IMR-90 (cell line): Measurements from ENCODE around the gene NDUFV2. TPM values are rescaled to one million over a fixed set of nuclear protein-coding genes. Genes with fewer than 3 reads are reported as not detected.
A peak's percentile ranks its signal among the peaks of the same experiment; 100 is the strongest.

Experiments used
- ATAC-seq: fragments of 200-7000 bp; cut with Tn5 transposase; 2 replicates; pipeline ENCODE4 v1.9.1; 2020; ENCODE audit warnings: low read depth, mild to moderate bottlenecking, moderate library complexity
- BruUV-seq: library from RNA; stranded (reverse); fragments of 400-500 nt; replicated peaks from 2 replicates; lab custom pipeline; 2021; lab: Mats Ljungman, UMichigan
- CTCF ChIA-PET: fragments of 300-600 bp; formaldehyde crosslinking; extraction: SDS; loops from one replicate; lab custom pipeline; 2021; ENCODE audit warnings: antibody characterized with exemption; lab: Yijun Ruan, JAX
- POLR2A ChIA-PET: fragments of 300-600 bp; sonication (Branson Sonifier 250); formaldehyde crosslinking; loops from one replicate; lab custom pipeline; 2022; ENCODE audit warnings: antibody characterized with exemption; ENCODE audit not compliant: unreplicated experiment; lab: Charles Lee
- DNase-seq: peaks from one replicate; pipeline ENCODE4 v3.0.0; 2013
- H2AFZ ChIP-seq: replicated peaks from 2 replicates; pipeline ENCODE3; 2013; ENCODE audit warnings: low read length, mild to moderate bottlenecking; ENCODE audit not compliant: poor library complexity
- H2AK5ac ChIP-seq: 2 replicates; pipeline ENCODE4 v1.6.1; 2013; ENCODE audit warnings: low read depth, low read length, inconsistent platforms
- H2AK9ac ChIP-seq: replicated peaks from 2 replicates; pipeline ENCODE3; 2013; ENCODE audit warnings: mild to moderate bottlenecking, low read depth, low read length, moderate library complexity; ENCODE audit not compliant: poor library complexity
- H2BK120ac ChIP-seq: 2 replicates; pipeline ENCODE4 v1.6.1; 2013; ENCODE audit warnings: low read depth, low read length, inconsistent platforms
- H2BK15ac ChIP-seq: 3 replicates; pipeline ENCODE4 v1.6.1; 2013; ENCODE audit warnings: low read depth, low read length, inconsistent platforms
- H2BK20ac ChIP-seq: 2 replicates; pipeline ENCODE4 v1.6.1; 2013; ENCODE audit warnings: low read depth, mild to moderate bottlenecking, inconsistent platforms, low read length, moderate library complexity
- H2BK5ac ChIP-seq: 2 replicates; pipeline ENCODE4 v1.6.1; 2013; ENCODE audit warnings: mild to moderate bottlenecking, low read depth, low read length, inconsistent platforms; ENCODE audit not compliant: poor library complexity, severe bottlenecking
- H3K14ac ChIP-seq: replicated peaks from 2 replicates; pipeline ENCODE4 v1.6.1; 2013; ENCODE audit warnings: low read depth, low read length, inconsistent platforms
- H3K18ac ChIP-seq: 2 replicates; pipeline ENCODE4 v1.6.1; 2013; ENCODE audit warnings: low read depth, low read length, control low read depth
- H3K23ac ChIP-seq: 2 replicates; pipeline ENCODE4 v1.6.1; 2013; ENCODE audit warnings: low read depth, low read length, inconsistent platforms
- H3K27ac ChIP-seq: 2 replicates; pipeline ENCODE4 v1.5.1; 2013; ENCODE audit warnings: mild to moderate bottlenecking, control low read depth, low read length; ENCODE audit not compliant: insufficient read depth
- H3K27me3 ChIP-seq: 2 replicates; pipeline ENCODE4 v1.6.1; 2013; ENCODE audit warnings: low read length; ENCODE audit not compliant: control insufficient read depth, insufficient read depth
- H3K36me3 ChIP-seq: 2 replicates; pipeline ENCODE4 v1.6.1; 2013; ENCODE audit warnings: low read length, mixed read lengths; ENCODE audit not compliant: control insufficient read depth, insufficient read depth
- H3K4ac ChIP-seq: 2 replicates; pipeline ENCODE4 v1.6.1; 2013; ENCODE audit warnings: low read depth, low read length, inconsistent platforms
- H3K4me1 ChIP-seq: 2 replicates; pipeline ENCODE4 v1.6.1; 2013; ENCODE audit warnings: low read length, mixed read lengths; ENCODE audit not compliant: control insufficient read depth, insufficient read depth
- H3K4me2 ChIP-seq: 2 replicates; pipeline ENCODE4 v1.6.1; 2013; ENCODE audit warnings: low read depth, mild to moderate bottlenecking, control low read depth, low read length, moderate library complexity
- H3K4me3 ChIP-seq: 2 replicates; pipeline ENCODE4 v1.5.1; 2013; ENCODE audit warnings: low read depth, mild to moderate bottlenecking, control low read depth, low read length, moderate library complexity; ENCODE audit not compliant: insufficient read depth
- H3K56ac ChIP-seq: 2 replicates; pipeline ENCODE4 v1.6.1; 2013; ENCODE audit warnings: low read length, inconsistent platforms; ENCODE audit not compliant: insufficient read depth; ENCODE audit errors: extremely low read depth
- H3K79me1 ChIP-seq, 2 experiments: 2 replicates each; pipeline ENCODE4 v1.6.1; 2013; ENCODE audit warnings: low read length in 2 of 2, inconsistent platforms in 1 of 2, low read depth in 1 of 2
- H3K9ac ChIP-seq: 2 replicates; pipeline ENCODE4 v1.6.1; 2013; ENCODE audit warnings: low read depth, low read length, control low read depth
- H3K9me1 ChIP-seq: 2 replicates; pipeline ENCODE4 v1.6.1; 2013; ENCODE audit warnings: low read length, inconsistent platforms; ENCODE audit not compliant: insufficient read depth
- H3K9me3 ChIP-seq: 2 replicates; pipeline ENCODE4 v1.6.1; 2013; ENCODE audit warnings: low read length; ENCODE audit not compliant: control insufficient read depth, insufficient read depth
- H4K20me1 ChIP-seq: 2 replicates; pipeline ENCODE4 v1.6.1; 2013; ENCODE audit warnings: low read length, inconsistent platforms; ENCODE audit not compliant: insufficient read depth
- H4K5ac ChIP-seq: 2 replicates; pipeline ENCODE4 v1.6.1; 2013; ENCODE audit warnings: mild to moderate bottlenecking, low read depth, low read length, control low read depth
- H4K8ac ChIP-seq, 2 experiments: 2 replicates each; pipeline ENCODE4 v1.6.1; 2013; ENCODE audit warnings: low read depth in 2 of 2, low read length in 2 of 2, control low read depth in 1 of 2, inconsistent platforms in 1 of 2
- H4K91ac ChIP-seq: 2 replicates; pipeline ENCODE4 v1.6.1; 2013; ENCODE audit warnings: low read depth, low read length, inconsistent platforms; ENCODE audit not compliant: insufficient read depth
- BHLHE40 ChIP-seq: fragments of 150-350 bp; IDR thresholded peaks from 2 replicates; pipeline ENCODE4 v1.6.1; 2016; ENCODE audit warnings: mild to moderate bottlenecking, low read depth, low read length
- CEBPB ChIP-seq: IDR thresholded peaks from 2 replicates; pipeline ENCODE4 v1.6.1; 2012; ENCODE audit warnings: low read depth, low read length, improper control_type of control experiment
- CHD1 ChIP-seq: IDR thresholded peaks from 2 replicates; pipeline ENCODE4 v1.6.1; 2012; ENCODE audit warnings: low read depth, low read length, improper control_type of control experiment
- ELK1 ChIP-seq: fragments of 150-350 bp; IDR thresholded peaks from 2 replicates; pipeline ENCODE4 v1.6.1; 2016; ENCODE audit warnings: low read depth, mild to moderate bottlenecking, low read length, moderate library complexity, borderline replicate concordance
- FOS ChIP-seq: fragments of 150-350 bp; IDR thresholded peaks from 2 replicates; pipeline ENCODE4 v1.6.1; 2016; ENCODE audit warnings: low read depth, low read length
- MAFK ChIP-seq: IDR thresholded peaks from 2 replicates; pipeline ENCODE4 v1.6.1; 2012; ENCODE audit warnings: low read depth, low read length, improper control_type of control experiment
- MAZ ChIP-seq: IDR thresholded peaks from 2 replicates; pipeline ENCODE4 v1.6.1; 2012; ENCODE audit warnings: low read depth, mild to moderate bottlenecking, low read length, improper control_type of control experiment, moderate library complexity, borderline replicate concordance
- MXI1 ChIP-seq: IDR thresholded peaks from 2 replicates; pipeline ENCODE4 v1.6.1; 2012; ENCODE audit warnings: low read depth, mild to moderate bottlenecking, low read length, moderate library complexity, borderline replicate concordance
- NFE2L2 ChIP-seq: fragments of 150-350 bp; IDR thresholded peaks from 2 replicates; pipeline ENCODE4 v1.6.1; 2016; ENCODE audit warnings: low read depth, mild to moderate bottlenecking, low read length
- POLR2A ChIP-seq: IDR thresholded peaks from 2 replicates; pipeline ENCODE4 v1.6.1; 2012; ENCODE audit warnings: mild to moderate bottlenecking, low read depth, low read length
- RAD21 ChIP-seq: IDR thresholded peaks from 2 replicates; pipeline ENCODE4 v1.6.1; 2012; ENCODE audit warnings: low read length, improper control_type of control experiment
- RCOR1 ChIP-seq: IDR thresholded peaks from 2 replicates; pipeline ENCODE4 v1.6.1; 2012; ENCODE audit warnings: mild to moderate bottlenecking, low read length, improper control_type of control experiment; ENCODE audit not compliant: insufficient replicate concordance
- RFX5 ChIP-seq: IDR thresholded peaks from 2 replicates; pipeline ENCODE4 v1.8.0; 2012; ENCODE audit warnings: low read depth, mild to moderate bottlenecking, low read length, moderate library complexity
- SMC3 ChIP-seq: fragments of 150-350 bp; IDR thresholded peaks from 2 replicates; pipeline ENCODE4 v1.6.1; 2016; ENCODE audit warnings: low read depth, mild to moderate bottlenecking, antibody characterized with exemption, low read length, moderate library complexity
- USF2 ChIP-seq: fragments of 150-350 bp; IDR thresholded peaks from 2 replicates; pipeline ENCODE4 v1.6.1; 2017; ENCODE audit warnings: mild to moderate bottlenecking, antibody characterized with exemption, low read length, low read depth
- WGBS, 2 experiments: methylation state at CpG; one replicate each; pipeline versions ENCODE4 v1.1.5 to v1.1.7; 2013; ENCODE audit warnings: missing lambda C conversion rate in 2 of 2; ENCODE audit not compliant: insufficient read length in 1 of 2; ENCODE audit errors: extremely low coverage in 2 of 2; 5-methylcytosine and 5-hydroxymethylcytosine counted together
- dilution Hi-C: fragments of 300-500 bp; cut with HindIII; formaldehyde crosslinking; loops from one replicate; pipeline ENCODE4 v1.14.3; 2018; ENCODE audit warnings: low sequenced_read_pairs; ENCODE audit not compliant: unreplicated experiment
- in situ Hi-C: fragments of 300-500 bp; cut with MboI; formaldehyde crosslinking; loops from 3 replicates; pipeline ENCODE4 v1.14.3; 2019; ENCODE audit warnings: low sequenced_read_pairs, inconsistent platforms, mixed read lengths
- intact Hi-C: fragments of 100-400 bp; cut with micrococcal nuclease; formaldehyde crosslinking; loops from 2 replicates; pipeline ENCODE4 v1.10.0; 2022
- polyA plus RNA-seq, 3 experiments: library from polyadenylated mRNA; depleted of rRNA; stranded (reverse); fragments of >200 nt; gene quantifications; 2 replicates each; pipeline ENCODE4 v1.2.3, GENCODE V29; 2012; ENCODE audit warnings: low replicate concordance in 1 of 3
- total RNA-seq: library from RNA; depleted of rRNA; stranded (reverse); fragments of >200 nt; gene quantifications from 2 replicates; pipeline ENCODE4 v1.2.3, GENCODE V29; 2012

Gene NDUFV2
- total and polyA plus RNA-seq, 2 of the 4 experiments (the other 2 are of a cell fraction) = 106 to 126 TPM

GRCh38 chr18:9104244-9104901, 1.9 kb downstream of the NDUFV2 start:
- intact Hi-C loops = loop anchor here (2.0 kb wide), 1 partner anchor 30 kb away; no protein-coding TSS in a partner anchor
- H3K36me3 ChIP-seq = peaks cover 2% of the 10 kb centered on the region; the same call in 1 of the 2 replicates
- peak overlapping the region; percentile 64; the same call in 1 of the 2 replicates for H4K5ac ChIP-seq
- DNase-seq (no peak), ATAC-seq (no peak)
- POLR2A ChIA-PET = no interaction called here
- H3K56ac ChIP-seq = peak overlapping the region; percentile 77
- in situ Hi-C loops = no loop called here
- H3K23ac ChIP-seq = peak overlapping the region; percentile 99; the same call in 1 of the 2 replicates
- H2BK5ac ChIP-seq = peak overlapping the region; percentile 98
- no peaks in the 10 kb centered on the region for H3K27me3 ChIP-seq
- peak overlapping the region; percentile 61 for H2AK5ac ChIP-seq
- peak overlapping the region; percentile 78 for H3K27ac ChIP-seq
- BruUV-seq = no TSS peak
- H2BK120ac ChIP-seq = peak overlapping the region; percentile 24
- H2AFZ ChIP-seq = no peak overlapping the region
- peak overlapping the region; percentile 91 for H3K14ac ChIP-seq
- peaks cover 53% of the 10 kb centered on the region for H4K20me1 ChIP-seq
- 27% methylated on average over 2 of the region's 5 CpGs; no CpG with 5 or more reads in 1 of the 2 experiments for WGBS, 2 experiments
- peak overlapping the region; percentile 18; the same call in 1 of the 3 replicates for H2BK15ac ChIP-seq
- dilution Hi-C loops = no loop called here
- peak overlapping the region; percentile 40 to 93; a peak in 3 of 4 replicates for H4K8ac ChIP-seq
- no peak overlapping the region for H2AK9ac ChIP-seq
- peak overlapping the region; percentile 99 for H3K4me2 ChIP-seq
- H3K9me3 ChIP-seq = no peaks in the 10 kb centered on the region
- 0 out of 2 replicates have a peak, but pooled peaks cover 3% of the 10 kb centered on the region for H3K9me1 ChIP-seq
- peaks cover 3 to 34% of the 10 kb centered on the region in 2 experiments; a peak in 2 of 4 replicates for H3K79me1 ChIP-seq
- peak overlapping the region; percentile 51; the same call in 1 of the 2 replicates for H2BK20ac ChIP-seq
- H3K9ac ChIP-seq = peak overlapping the region; percentile 100
- peak overlapping the region; percentile 95; the same call in 1 of the 2 replicates for H3K18ac ChIP-seq
- peaks cover 4% of the 10 kb centered on the region for H3K4me1 ChIP-seq
- CTCF ChIA-PET = interaction anchor here (1.0 to 2.4 kb wide), 2 partner anchors 31 to 38 kb away, joined by 3 to 5 read pairs; no protein-coding TSS in a partner anchor
- H3K4me3 ChIP-seq = peak overlapping the region; percentile 97
- peak overlapping the region; percentile 21 for H4K91ac ChIP-seq
- H3K4ac ChIP-seq = peak overlapping the region; percentile 95; the same call in 1 of the 2 replicates
- no peak for TF ChIP-seq BHLHE40
- TF ChIP-seq POLR2A = no peak
- TF ChIP-seq FOS = no peak
- TF ChIP-seq NFE2L2 = no peak
- TF ChIP-seq CEBPB = no peak
- TF ChIP-seq RAD21 = no peak
- no peak for TF ChIP-seq USF2
- TF ChIP-seq MAFK = no peak
- TF ChIP-seq RFX5 = no peak
- no peak for TF ChIP-seq MXI1
- TF ChIP-seq MAZ = no peak
- no peak for TF ChIP-seq RCOR1
- TF ChIP-seq ELK1 = no peak
- TF ChIP-seq SMC3 = no peak
- TF ChIP-seq CHD1 = no peak
